ENCODE data around the gene CST4.
A peak's percentile ranks its signal among the peaks of the same experiment; 100 is the strongest.
"Not testable (repeated sequence)": the region's sequence is repeated elsewhere in the genome, so short reads cannot be mapped to it uniquely, and the experiment has no call there.

The CST4 gene
- long read RNA-seq, donor 1, result 0 reads
- long read RNA-seq, donor 2, result 0 reads
- long read RNA-seq, donor 3, result 0 reads
- long read RNA-seq, donor 4, result 0 reads
- long read RNA-seq, donor 5, result 0 reads
- long read RNA-seq, donor 6, result 0 reads
- long read RNA-seq, donor 7, result 0 reads
- long read RNA-seq, donor 8, result 0 reads

GRCh38 chr20:23688684-23689398 is at the start of gene CST4:
Gene CST4 (minus strand): TSS chr20:23689038. CDS start chr20:23688969, 69 bp downstream.
- not testable (repeated sequence) for DNase-seq

GRCh38 chr20:23735391-23735790 is 46.6 kb upstream of the CST4 start:
- DNase-seq, result not testable (repeated sequence)

GRCh38 chr20:23734949-23735348 is 46.1 kb upstream of the CST4 start:
- not testable (repeated sequence) for DNase-seq

GRCh38 chr20:23734440-23734839 is 45.6 kb upstream of the CST4 start:
- not testable (repeated sequence) for DNase-seq

- DNase-seq, result no peak
These were observed 38.2 kb upstream of the CST4 start for GRCh38 chr20:23727016-23727415.

- no peak for DNase-seq
These were observed 36.3 kb upstream of the CST4 start for GRCh38 chr20:23725102-23725501.

GRCh38 chr20:23723659-23724307 is 34.9 kb upstream of the CST4 start:
- DNase-seq, result peak; percentile 13

GRCh38 chr20:23722851-23723250 is 34.0 kb upstream of the CST4 start:
- DNase-seq, result not testable (repeated sequence)

- no peak for DNase-seq
These were observed 33.1 kb upstream of the CST4 start for GRCh38 chr20:23721962-23722361.

- not testable (repeated sequence) for DNase-seq
These were observed 30.5 kb upstream of the CST4 start for GRCh38 chr20:23719351-23719750.

GRCh38 chr20:23711778-23712177 is 22.9 kb upstream of the CST4 start:
- DNase-seq, result not testable (repeated sequence)

GRCh38 chr20:23710771-23711170 is 21.9 kb upstream of the CST4 start:
- no peak for DNase-seq

- no peak for DNase-seq
These were observed 17.1 kb upstream of the CST4 start for GRCh38 chr20:23705895-23706294.

GRCh38 chr20:23702021-23702420 is 13.2 kb upstream of the CST4 start:
- DNase-seq, result no peak

GRCh38 chr20:23700931-23701330 is 12.1 kb upstream of the CST4 start:
- DNase-seq, result no peak

- no peak for DNase-seq
These were observed 9.1 kb upstream of the CST4 start for GRCh38 chr20:23697947-23698346.

- not testable (repeated sequence) for DNase-seq
These were observed 6.2 kb upstream of the CST4 start for GRCh38 chr20:23695068-23695395.

- not testable (repeated sequence) for DNase-seq
These were observed 5.6 kb upstream of the CST4 start for GRCh38 chr20:23694178-23695067.

- DNase-seq, result not testable (repeated sequence)
These were observed 4.1 kb upstream of the CST4 start for GRCh38 chr20:23692725-23693619.

GRCh38 chr20:23691675-23692074 is 2.8 kb upstream of the CST4 start:
- DNase-seq, result no peak

GRCh38 chr20:23690581-23690980 is 1.7 kb upstream of the CST4 start:
- no peak for DNase-seq

GRCh38 chr20:23689399-23689690 is 507 bp upstream of the CST4 start:
- no peak for DNase-seq

Data from right kidney (tissue), 9 donors.